ENCODE data around the gene PLD1.
A peak's percentile ranks its signal among the peaks of the same experiment; 100 is the strongest.

GRCh38 chr3:171640520-171641412 is 169.5 kb downstream of the PLD1 start:
- TF ChIP-seq CTCF (IDR thresholded peaks at IDR 0.05) (peak in 1 of 12 donors; percentile 16), POLR2A (IDR thresholded peaks at IDR 0.05) (no peak)

All from heart left ventricle (tissue), 13 donors.